Vagina (tissue), 2 donors: ENCODE data around the gene LLCFC1.

ENCODE experiments used
- POLR2A ChIP-seq, 2 donors: fragments of 450-650 bp; IDR thresholded peaks; one replicate each; pipeline ENCODE4 v1.6.1; 2017; ENCODE audit warnings: antibody characterized with exemption in 2 of 2, mild to moderate bottlenecking in 2 of 2, moderate library complexity in 2 of 2
- POLR2AphosphoS5 ChIP-seq, 2 donors: sonication (generic); formaldehyde crosslinking; IDR thresholded peaks; one replicate each; pipeline ENCODE4 v1.9.0; 2017; ENCODE audit warnings: antibody characterized with exemption in 2 of 2, mild to moderate bottlenecking in 2 of 2, low read depth in 1 of 2; ENCODE audit not compliant: insufficient read depth in 1 of 2

DNA sequence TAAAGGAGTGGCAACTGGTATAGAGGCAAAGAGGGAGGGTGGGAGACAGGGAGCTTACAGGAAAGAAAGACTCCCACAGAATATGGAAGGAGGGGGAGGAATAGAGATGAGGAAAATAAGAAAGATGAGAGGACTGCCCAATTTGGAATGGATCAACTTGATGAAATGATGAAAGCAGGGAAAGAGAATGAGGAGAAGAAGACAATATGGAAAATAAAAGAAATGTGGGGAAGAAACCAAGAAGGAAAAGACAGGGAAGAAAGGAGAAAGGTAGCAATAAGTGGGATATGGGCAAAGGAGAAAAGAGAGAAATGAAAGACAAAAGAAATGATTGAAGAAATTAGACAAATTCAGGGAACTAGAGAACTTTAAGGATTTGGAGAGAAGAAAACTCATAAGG is 19.9 kb downstream of the LLCFC1 start:
- TF ChIP-seq POLR2A (IDR thresholded peaks at IDR 0.05) (no peak), POLR2AphosphoS5 (IDR thresholded peaks at IDR 0.05; ENCODE audit: insufficient read depth in 1 of 2, low read depth in 1 of 2) (no peak)
